ENCODE measurements around the gene MKS1.

MKS1 gene

GRCh38 chr17:58262149-58262548 is 43.1 kb upstream of the MKS1 start (continued):
- TF ChIP-seq ZFP3 (tag by site-specific recombination; IDR thresholded peaks at IDR 0.05; ENCODE audit: low read depth) (no peak), ZSCAN18 (tag by site-specific recombination; IDR thresholded peaks at IDR 0.05) (no peak), ZBTB7A (tag by site-specific recombination; IDR thresholded peaks at IDR 0.05; ENCODE audit: low read depth) (no peak), ZNF510 (tag by site-specific recombination; IDR thresholded peaks at IDR 0.05; ENCODE audit: insufficient replicate concordance) (no peak), ZFP41 (tag by site-specific recombination; IDR thresholded peaks at IDR 0.05; ENCODE audit: borderline replicate concordance) (no peak), BCL6B (tag by site-specific recombination; IDR thresholded peaks at IDR 0.05) (no peak), ZNF529 (tag by site-specific recombination; IDR thresholded peaks at IDR 0.05; ENCODE audit: insufficient replicate concordance) (no peak), ZFP37 (tag by site-specific recombination; IDR thresholded peaks at IDR 0.05) (no peak), ZNF366 (tag by site-specific recombination; conservative IDR thresholded peaks at IDR 0.05) (no peak)

GRCh38 chr17:58254803-58255202 is 35.7 kb upstream of the MKS1 start:
- H3K4me3 ChIP-seq (ENCODE audit: low read depth, low read length), result no peak overlapping the region
- TF ChIP-seq ZNF19 (tag by site-specific recombination; IDR thresholded peaks at IDR 0.05; ENCODE audit: low read depth), result no peak
- no peak for TF ChIP-seq ZNF791 (tag by site-specific recombination; IDR thresholded peaks at IDR 0.05)
- no peak for TF ChIP-seq TRIM28 (IDR thresholded peaks at IDR 0.05; ENCODE audit: borderline replicate concordance, low read length)
- TF ChIP-seq BCL6B (tag by site-specific recombination; IDR thresholded peaks at IDR 0.05), result no peak
- TF ChIP-seq ZNF521 (tag by site-specific recombination; IDR thresholded peaks at IDR 0.05), result no peak
- TF ChIP-seq ZFP3 (tag by site-specific recombination; IDR thresholded peaks at IDR 0.05; ENCODE audit: low read depth), result no peak
- no peak for TF ChIP-seq GFI1B (tag by site-specific recombination; IDR thresholded peaks at IDR 0.05)
- no peak for TF ChIP-seq ZNF211 (tag by site-specific recombination; IDR thresholded peaks at IDR 0.05; ENCODE audit: low read depth)
- TF ChIP-seq ZNF670 (tag by site-specific recombination; IDR thresholded peaks at IDR 0.05; ENCODE audit: low read depth), result no peak
- TF ChIP-seq ZNF571 (tag by site-specific recombination; IDR thresholded peaks at IDR 0.05), result no peak
- TF ChIP-seq ZNF24 (tag by site-specific recombination; IDR thresholded peaks at IDR 0.05), result no peak
- TF ChIP-seq ZBTB11 (tag by site-specific recombination; conservative IDR thresholded peaks at IDR 0.05; ENCODE audit: low read depth), result no peak
- TF ChIP-seq ZNF433 (tag by site-specific recombination; IDR thresholded peaks at IDR 0.05; ENCODE audit: low read depth), result no peak
- no peak for TF ChIP-seq ZNF580 (tag by site-specific recombination; IDR thresholded peaks at IDR 0.05)
- TF ChIP-seq ZBTB8A (tag by site-specific recombination; IDR thresholded peaks at IDR 0.05), result no peak
- no peak for TF ChIP-seq PRDM1 (tag by site-specific recombination; IDR thresholded peaks at IDR 0.05)
- TF ChIP-seq GLIS1 (tag by site-specific recombination; IDR thresholded peaks at IDR 0.05), result no peak
- no peak for TF ChIP-seq ZNF48 (tag by site-specific recombination; IDR thresholded peaks at IDR 0.05)
- TF ChIP-seq PRDM6 (tag by site-specific recombination; IDR thresholded peaks at IDR 0.05), result no peak
- no peak for TF ChIP-seq ZNF132 (tag by site-specific recombination; IDR thresholded peaks at IDR 0.05; ENCODE audit: borderline replicate concordance)
- no peaks in the 10 kb centered on the region for H3K4me1 ChIP-seq (ENCODE audit: control insufficient read depth, insufficient read depth, low read length)
- POLR2A ChIA-PET, result interaction anchor here (0.6 kb wide), 1 partner anchor 24 kb away, joined by 3 read pairs; no protein-coding TSS in a partner anchor
- H3K27ac ChIP-seq (ENCODE audit: extremely low read depth, low read depth, low read length), result no peak overlapping the region
- CTCF ChIA-PET, result interaction anchor here (0.8 to 1.2 kb wide), 2 partner anchors 19 to 178 kb away, joined by 3 read pairs; no protein-coding TSS in a partner anchor
- H3K36me3 ChIP-seq (ENCODE audit: control insufficient read depth in 2 of 2, insufficient read depth in 1 of 2, low read length in 2 of 2), result no peaks in the 10 kb centered on the region
- no peaks in the 10 kb centered on the region for H3K9me3 ChIP-seq (ENCODE audit: control insufficient read depth, insufficient read depth, low read depth, low read length)

Data from HEK293 (cell line).